Panc1 (cell line): ENCODE results near the gene NFAM1. TPM values are rescaled to one million over a fixed set of nuclear protein-coding genes. Genes with fewer than 3 reads are reported as not detected.

ENCODE experiments used
- ATAC-seq: fragments of 200-7000 bp; cut with Tn5 transposase; 2 replicates; pipeline ENCODE4 v1.9.1; 2020; ENCODE audit warnings: mild to moderate bottlenecking, moderate library complexity
- BruUV-seq: library from RNA; stranded (reverse); fragments of 400-500 nt; replicated peaks from 2 replicates; lab custom pipeline; 2021; lab: Mats Ljungman, UMichigan
- CTCF ChIA-PET: fragments of 300-600 bp; sonication (Branson Sonifier 250); formaldehyde crosslinking; loops from one replicate; lab custom pipeline; 2022; ENCODE audit warnings: antibody characterized with exemption; lab: Charles Lee
- POLR2A ChIA-PET: fragments of 300-600 bp; sonication (Branson Sonifier 250); formaldehyde crosslinking; loops from one replicate; lab custom pipeline; 2022; ENCODE audit warnings: antibody characterized with exemption; lab: Charles Lee
- DNase-seq: peaks from one replicate; pipeline ENCODE4 v3.0.0-alpha.2; 2010; ENCODE audit warnings: low read depth, low spot score
- H3K27ac ChIP-seq: 2 replicates; pipeline ENCODE4 v1.5.1; 2011; ENCODE audit warnings: mild to moderate bottlenecking, low read length, inconsistent platforms
- H3K27me3 ChIP-seq: fragments of 200-500 bp; sonication (Bioruptor generic); 2 replicates; pipeline ENCODE4 v1.6.0; 2014; ENCODE audit warnings: low read length, inconsistent platforms; ENCODE audit not compliant: control insufficient read depth, insufficient read depth
- H3K36me3 ChIP-seq: fragments of 200-500 bp; sonication (Bioruptor generic); 2 replicates; pipeline ENCODE4 v1.5.1; 2014; ENCODE audit warnings: inconsistent platforms, mild to moderate bottlenecking, low read length, moderate library complexity; ENCODE audit not compliant: control insufficient read depth, insufficient read depth
- H3K4me1 ChIP-seq: 2 replicates; pipeline ENCODE4 v1.5.1; 2011; ENCODE audit warnings: inconsistent platforms, mild to moderate bottlenecking, low read length, moderate library complexity; ENCODE audit not compliant: control insufficient read depth, insufficient read depth
- H3K4me3 ChIP-seq, 2 experiments: 2 replicates each; pipeline ENCODE4 v1.5.1; 2011 to 2012; ENCODE audit warnings: low read depth in 2 of 2, low read length in 2 of 2, mild to moderate bottlenecking in 2 of 2, inconsistent platforms in 1 of 2, moderate library complexity in 1 of 2
- H3K9me3 ChIP-seq: fragments of 200-500 bp; sonication (Bioruptor generic); 2 replicates; pipeline ENCODE4 v1.5.1; 2014; ENCODE audit warnings: low read depth, mild to moderate bottlenecking, inconsistent platforms, low read length, moderate library complexity; ENCODE audit not compliant: control insufficient read depth, insufficient read depth
- POLR2AphosphoS5 ChIP-seq: IDR thresholded peaks from 2 replicates; pipeline ENCODE4 v1.6.1; 2012; ENCODE audit warnings: mild to moderate bottlenecking, low read depth, low read length, moderate library complexity
- REST ChIP-seq, 2 experiments: IDR thresholded peaks; 2 replicates each; pipeline ENCODE4 v1.6.1; 2011 to 2012; ENCODE audit warnings: low read depth in 2 of 2, control low read depth in 1 of 2, low read length in 1 of 2, mild to moderate bottlenecking in 1 of 2, moderate library complexity in 1 of 2; ENCODE audit not compliant: insufficient read depth in 1 of 2
- SIN3A ChIP-seq: IDR thresholded peaks from 2 replicates; pipeline ENCODE4 v1.6.1; 2012; ENCODE audit warnings: low read depth, mild to moderate bottlenecking, low read length, moderate library complexity, borderline replicate concordance; ENCODE audit not compliant: insufficient read depth
- TCF7L2 ChIP-seq: IDR thresholded peaks from 2 replicates; pipeline ENCODE4 v1.6.1; 2011; ENCODE audit warnings: mild to moderate bottlenecking, low read depth, low read length, inconsistent platforms
- in situ Hi-C: cut with HindIII; loops from 2 replicates; pipeline ENCODE4 v1.10.0; 2016; ENCODE audit warnings: low sequenced_read_pairs, low pct_unique_long_range_greater_than_20kb
- intact Hi-C: fragments of 100-400 bp; cut with micrococcal nuclease; formaldehyde crosslinking; loops from one replicate; pipeline ENCODE4 v1.10.0; 2022; ENCODE audit not compliant: unreplicated experiment
- total RNA-seq: library from RNA; stranded (reverse); gene quantifications from one replicate; pipeline ENCODE4 v1.2.1, GENCODE V29; 2021; ENCODE audit not compliant: unreplicated experiment
- TF ChIP-seq, protein P1 (sequence below): fragments of 450-650 bp; IDR thresholded peaks from 2 replicates; pipeline ENCODE4 v1.5.1; 2017; ENCODE audit warnings: mild to moderate bottlenecking

Gene NFAM1
- total RNA-seq, 1 experiment from 2014 or later: 0.41 TPM

- Histone ChIP-seq H3K27me3 (no peaks in the 10 kb centered on the region), H3K27ac (no peak overlapping the region), H3K4me3 (no peak overlapping the region), H3K4me1 (no peaks in the 10 kb centered on the region), H3K36me3 (no peaks in the 10 kb centered on the region), H3K9me3 (no peaks in the 10 kb centered on the region)
- TF ChIP-seq POLR2AphosphoS5: no peak
- no peak for TF ChIP-seq TCF7L2
- TF ChIP-seq, protein P1, sequence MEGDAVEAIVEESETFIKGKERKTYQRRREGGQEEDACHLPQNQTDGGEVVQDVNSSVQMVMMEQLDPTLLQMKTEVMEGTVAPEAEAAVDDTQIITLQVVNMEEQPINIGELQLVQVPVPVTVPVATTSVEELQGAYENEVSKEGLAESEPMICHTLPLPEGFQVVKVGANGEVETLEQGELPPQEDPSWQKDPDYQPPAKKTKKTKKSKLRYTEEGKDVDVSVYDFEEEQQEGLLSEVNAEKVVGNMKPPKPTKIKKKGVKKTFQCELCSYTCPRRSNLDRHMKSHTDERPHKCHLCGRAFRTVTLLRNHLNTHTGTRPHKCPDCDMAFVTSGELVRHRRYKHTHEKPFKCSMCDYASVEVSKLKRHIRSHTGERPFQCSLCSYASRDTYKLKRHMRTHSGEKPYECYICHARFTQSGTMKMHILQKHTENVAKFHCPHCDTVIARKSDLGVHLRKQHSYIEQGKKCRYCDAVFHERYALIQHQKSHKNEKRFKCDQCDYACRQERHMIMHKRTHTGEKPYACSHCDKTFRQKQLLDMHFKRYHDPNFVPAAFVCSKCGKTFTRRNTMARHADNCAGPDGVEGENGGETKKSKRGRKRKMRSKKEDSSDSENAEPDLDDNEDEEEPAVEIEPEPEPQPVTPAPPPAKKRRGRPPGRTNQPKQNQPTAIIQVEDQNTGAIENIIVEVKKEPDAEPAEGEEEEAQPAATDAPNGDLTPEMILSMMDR: no peak
- TF ChIP-seq REST (IDR thresholded peaks at IDR 0.05; ENCODE audit: insufficient read depth in 1 of 2, low read depth in 2 of 2, low read length in 1 of 2): no peak
- no peak for TF ChIP-seq SIN3A
- ATAC-seq: no peak
- ChIA-PET POLR2A (no interaction called here), CTCF (no interaction called here)
- BruUV-seq: no TSS peak
- intact Hi-C loops: no loop called here
- DNase-seq: no peak
- in situ Hi-C loops: no loop called here
These were observed 34.6 kb downstream of the NFAM1 start for GRCh38 chr22:42397332-42398249.

GRCh38 chr22:42396621-42397331 lies 35.4 kb downstream of the NFAM1 start:
- POLR2A ChIA-PET: no interaction called here
- CTCF ChIA-PET: no interaction called here
- Histone ChIP-seq H3K4me3 (no peak overlapping the region), H3K4me1 (no peaks in the 10 kb centered on the region), H3K27me3 (no peaks in the 10 kb centered on the region), H3K27ac (no peak overlapping the region), H3K36me3 (no peaks in the 10 kb centered on the region), H3K9me3 (no peaks in the 10 kb centered on the region)
- intact Hi-C loops: no loop called here
- no TSS peak for BruUV-seq
- TF ChIP-seq, protein P1: no peak
- TF ChIP-seq TCF7L2: no peak
- TF ChIP-seq REST (IDR thresholded peaks at IDR 0.05; ENCODE audit: insufficient read depth in 1 of 2, low read depth in 2 of 2, low read length in 1 of 2): no peak
- no peak for TF ChIP-seq POLR2AphosphoS5
- TF ChIP-seq SIN3A: no peak
- ATAC-seq: 0 out of 2 replicates have a peak, but pooled peaks have one; percentile 45
- in situ Hi-C loops: no loop called here
- no peak for DNase-seq
